H1 (cell line): ENCODE measurements around the gene TOMM5. TPM values are rescaled to one million over a fixed set of nuclear protein-coding genes. Genes with fewer than 3 reads are reported as not detected.

Experiments
- CTCF ChIA-PET: fragments of 300-600 bp; sonication (Branson Sonifier 250); formaldehyde crosslinking; loops from one replicate; lab custom pipeline; 2021; ENCODE audit not compliant: partially characterized antibody; lab: Charles Lee
- POLR2A ChIA-PET: fragments of 300-600 bp; sonication (Branson Sonifier 250); formaldehyde crosslinking; loops from one replicate; lab custom pipeline; 2021; ENCODE audit warnings: inconsistent platforms; ENCODE audit not compliant: partially characterized antibody; lab: Charles Lee
- DNase-seq, 2 experiments: peaks; one replicate each; pipeline versions ENCODE4 v3.0.0 to v3.0.0-alpha.2; 2010 to 2022; ENCODE audit warnings: low spot score in 2 of 2, low read depth in 1 of 2, mixed read lengths in 1 of 2
- FAIRE-seq: peaks from 2 replicates; lab custom pipeline; 2011; peaks lifted over from hg19 to GRCh38; lab: Jason Lieb, UNC
- H2AFZ ChIP-seq: 2 replicates; pipeline ENCODE4 v1.8.1; 2012; ENCODE audit warnings: low read length, inconsistent platforms
- H2AK5ac ChIP-seq: 2 replicates; pipeline ENCODE4 v1.6.1; 2013; ENCODE audit warnings: low read depth, low read length
- H2BK120ac ChIP-seq: replicated peaks from 2 replicates; pipeline ENCODE3; 2013; ENCODE audit warnings: low read depth, low read length, inconsistent platforms
- H2BK12ac ChIP-seq: 2 replicates; pipeline ENCODE4 v1.6.1; 2013; ENCODE audit warnings: low read depth, low read length
- H2BK15ac ChIP-seq: 2 replicates; pipeline ENCODE4 v1.6.1; 2013; ENCODE audit warnings: low read length
- H2BK20ac ChIP-seq: 2 replicates; pipeline ENCODE4 v1.6.1; 2013; ENCODE audit warnings: low read length
- H2BK5ac ChIP-seq: 2 replicates; pipeline ENCODE4 v1.6.1; 2013; ENCODE audit warnings: low read depth, low read length
- H3K14ac ChIP-seq: 2 replicates; pipeline ENCODE4 v1.6.1; 2013; ENCODE audit warnings: inconsistent platforms; ENCODE audit not compliant: insufficient read length
- H3K18ac ChIP-seq: 2 replicates; pipeline ENCODE4 v1.6.1; 2013; ENCODE audit warnings: low read length; ENCODE audit errors: extremely low read depth
- H3K23ac ChIP-seq: 2 replicates; pipeline ENCODE4 v1.6.1; 2013; ENCODE audit warnings: inconsistent platforms; ENCODE audit not compliant: insufficient read length
- H3K23me2 ChIP-seq: 2 replicates; pipeline ENCODE4 v1.6.1; 2013; ENCODE audit warnings: low read depth, low read length
- H3K27ac ChIP-seq: 2 replicates; pipeline ENCODE4 v1.6.1; 2011; ENCODE audit warnings: low read depth, low read length, inconsistent platforms
- H3K27me3 ChIP-seq, 4 experiments: replicated peaks in 1 of 4; 1 replicate in 1 of 4; 2 replicates in 3 of 4; pipeline versions ENCODE4 v1.6.1 to v1.8.1; 2011 to 2013; ENCODE audit warnings: low read length in 3 of 4, mild to moderate bottlenecking in 3 of 4, inconsistent platforms in 2 of 4, mixed read lengths in 2 of 4, moderate library complexity in 1 of 4; ENCODE audit not compliant: control insufficient read depth in 3 of 4, insufficient read depth in 3 of 4; ENCODE audit errors: extremely low read depth in 1 of 4
- H3K36me3 ChIP-seq, 4 experiments: 2 replicates each; pipeline versions ENCODE4 v1.6.1 to v1.8.1; 2011 to 2013; ENCODE audit warnings: mild to moderate bottlenecking in 4 of 4, low read length in 3 of 4, moderate library complexity in 2 of 4, control low read depth in 1 of 4, inconsistent platforms in 1 of 4; ENCODE audit not compliant: insufficient read depth in 4 of 4, control insufficient read depth in 2 of 4
- H3K4ac ChIP-seq: replicated peaks from 2 replicates; pipeline ENCODE3; 2013; ENCODE audit warnings: low read length, low read depth, mixed read lengths, inconsistent platforms; ENCODE audit not compliant: insufficient read length
- H3K4me1 ChIP-seq, 4 experiments: replicated peaks in 1 of 4; 1 replicate in 1 of 4; 2 replicates in 3 of 4; pipeline versions ENCODE4 v1.6.1 to v1.8.1; 2011 to 2013; ENCODE audit warnings: low read length in 3 of 4, inconsistent platforms in 2 of 4, mixed read lengths in 1 of 4; ENCODE audit not compliant: insufficient read depth in 4 of 4, control insufficient read depth in 3 of 4
- H3K4me2 ChIP-seq, 2 experiments: 2 replicates each; pipeline versions ENCODE4 v1.6.1 to v1.8.1; 2011 to 2013; ENCODE audit warnings: low read depth in 2 of 2, low read length in 2 of 2, control low read depth in 1 of 2, inconsistent platforms in 1 of 2, mild to moderate bottlenecking in 1 of 2; ENCODE audit not compliant: insufficient read depth in 1 of 2
- H3K4me3 ChIP-seq, 4 experiments: fragments of 200-600, 300-600 bp in 1 of 4; sonication (generic), shearing (Covaris generic), sonication (Bioruptor Twin) in 1 of 4; 2 replicates each; pipeline versions ENCODE4 v1.5.1 to v1.8.1; 2011 to 2016; ENCODE audit warnings: low read length in 4 of 4, low read depth in 3 of 4, control low read depth in 2 of 4, inconsistent platforms in 2 of 4, mild to moderate bottlenecking in 2 of 4, mixed read lengths in 1 of 4, moderate library complexity in 1 of 4; ENCODE audit not compliant: insufficient read depth in 2 of 4; ENCODE audit errors: extremely low read depth in 1 of 4
- H3K56ac ChIP-seq: replicated peaks from 2 replicates; pipeline ENCODE3; 2013; ENCODE audit warnings: low read depth, mild to moderate bottlenecking, mixed read lengths, low read length, inconsistent platforms; ENCODE audit not compliant: insufficient read length
- H3K79me1 ChIP-seq: 2 replicates; pipeline ENCODE4 v1.6.1; 2013; ENCODE audit warnings: low read depth, low read length, control low read depth
- H3K79me2 ChIP-seq, 2 experiments: 2 replicates each; pipeline versions ENCODE4 v1.6.1 to v1.8.1; 2012 to 2013; ENCODE audit warnings: low read length in 2 of 2, mild to moderate bottlenecking in 2 of 2, inconsistent platforms in 1 of 2; ENCODE audit not compliant: insufficient read depth in 2 of 2, control insufficient read depth in 1 of 2
- H3K9ac ChIP-seq, 4 experiments: replicated peaks in 1 of 4; 1 replicate in 1 of 4; 2 replicates in 3 of 4; pipeline versions ENCODE4 v1.6.1 to v1.8.1; 2011 to 2013; ENCODE audit warnings: low read depth in 3 of 4, low read length in 3 of 4, control low read depth in 2 of 4, mild to moderate bottlenecking in 2 of 4, moderate library complexity in 2 of 4, inconsistent platforms in 1 of 4; ENCODE audit errors: extremely low read depth in 1 of 4
- H3K9me3 ChIP-seq, 2 experiments: 2 replicates each; pipeline versions ENCODE4 v1.6.1 to v1.8.1; 2012 to 2013; ENCODE audit warnings: mild to moderate bottlenecking in 2 of 2, moderate library complexity in 2 of 2, control low read depth in 1 of 2, inconsistent platforms in 1 of 2, low read depth in 1 of 2, low read length in 1 of 2, mixed read lengths in 1 of 2; ENCODE audit not compliant: insufficient read depth in 2 of 2
- H4K20me1 ChIP-seq, 2 experiments: replicated peaks in 1 of 2; 2 replicates each; pipeline versions ENCODE3 to v1.8.1; 2011 to 2013; ENCODE audit warnings: inconsistent platforms in 2 of 2, low read length in 2 of 2, mild to moderate bottlenecking in 1 of 2; ENCODE audit not compliant: insufficient read depth in 2 of 2, control insufficient read depth in 1 of 2
- H4K5ac ChIP-seq: 2 replicates; pipeline ENCODE4 v1.6.1; 2013; ENCODE audit warnings: low read length, low read depth, mixed read lengths, inconsistent platforms; ENCODE audit not compliant: insufficient read length
- H4K8ac ChIP-seq: 2 replicates; pipeline ENCODE4 v1.8.0; 2013; ENCODE audit warnings: mild to moderate bottlenecking, moderate library complexity, low read length, inconsistent platforms; ENCODE audit not compliant: insufficient read depth; ENCODE audit errors: extremely low read depth
- H4K91ac ChIP-seq: replicated peaks from 2 replicates; pipeline ENCODE3; 2013; ENCODE audit warnings: low read length, mixed read lengths, inconsistent platforms; ENCODE audit not compliant: insufficient read length
- BACH1 ChIP-seq: IDR thresholded peaks from 2 replicates; pipeline ENCODE4 v1.6.1; 2012; ENCODE audit warnings: low read length, improper control_type of control experiment
- BCL11A ChIP-seq, 2 experiments: IDR thresholded peaks; one replicate each; pipeline ENCODE4 v1.6.1; 2011; ENCODE audit warnings: low read depth in 2 of 2, low read length in 2 of 2, mild to moderate bottlenecking in 2 of 2
- BRCA1 ChIP-seq: IDR thresholded peaks from 2 replicates; pipeline ENCODE4 v1.6.1; 2012; ENCODE audit warnings: low read depth, low read length, improper control_type of control experiment
- CEBPB ChIP-seq: IDR thresholded peaks from 2 replicates; pipeline ENCODE4 v1.6.1; 2012; ENCODE audit warnings: low read depth, low read length
- CREB1 ChIP-seq: IDR thresholded peaks from 2 replicates; pipeline ENCODE4 v1.6.1; 2012; ENCODE audit warnings: inconsistent platforms
- FOSL1 ChIP-seq: IDR thresholded peaks from 2 replicates; pipeline ENCODE4 v1.6.1; 2011; ENCODE audit warnings: mild to moderate bottlenecking, low read depth, low read length, moderate library complexity; ENCODE audit not compliant: insufficient read depth
- GTF2F1 ChIP-seq: IDR thresholded peaks from 2 replicates; pipeline ENCODE4 v1.6.1; 2012; ENCODE audit warnings: low read depth, low read length, improper control_type of control experiment, borderline replicate concordance
- HDAC2 ChIP-seq, 2 experiments: fragments of 300-600 bp in 1 of 2; sonication (generic) in 1 of 2; IDR thresholded peaks; 2 replicates each; pipeline ENCODE4 v1.6.1; 2011 to 2012; ENCODE audit warnings: low read depth in 2 of 2, low read length in 2 of 2, mild to moderate bottlenecking in 2 of 2, moderate library complexity in 2 of 2, borderline replicate concordance in 1 of 2, inconsistent platforms in 1 of 2
- PHF8 ChIP-seq: fragments of 200-600 bp; sonication (generic); conservative IDR thresholded peaks from 2 replicates; pipeline ENCODE4 v1.7.1; 2012; ENCODE audit warnings: low read depth, mild to moderate bottlenecking, inconsistent platforms, low read length, moderate library complexity
- RBBP5 ChIP-seq: IDR thresholded peaks from 2 replicates; pipeline ENCODE4 v1.7.1; 2012; ENCODE audit warnings: low read depth, mild to moderate bottlenecking, inconsistent platforms, low read length, moderate library complexity, borderline replicate concordance
- RNF2 ChIP-seq: fragments of 200-900, 300-1000 bp; sonication (generic); IDR thresholded peaks from 2 replicates; pipeline ENCODE4 v1.7.1; 2016; ENCODE audit warnings: borderline replicate concordance, low read depth, mild to moderate bottlenecking, antibody characterized with exemption, low read length; ENCODE audit not compliant: poor library complexity, severe bottlenecking; ENCODE audit errors: missing control alignments
- RXRA ChIP-seq: IDR thresholded peaks from 2 replicates; pipeline ENCODE4 v1.6.1; 2011; ENCODE audit warnings: low read depth, mild to moderate bottlenecking, low read length, moderate library complexity; ENCODE audit not compliant: insufficient read depth
- TEAD4 ChIP-seq: IDR thresholded peaks from 2 replicates; pipeline ENCODE4 v1.6.1; 2012; ENCODE audit warnings: low read depth, low read length, inconsistent platforms, mixed read lengths
- WGBS, 2 experiments: shearing (Covaris generic) in 1 of 2; methylation state at CpG; one replicate each; pipeline versions ENCODE4 v1.1.6 to v1.1.7; 2013 to 2015; ENCODE audit warnings: low lambda C conversion rate in 2 of 2, mixed read lengths in 2 of 2, inconsistent platforms in 1 of 2, low coverage in 1 of 2, missing lambda C conversion rate in 1 of 2; ENCODE audit not compliant: insufficient replicate concordance in 2 of 2, insufficient coverage in 1 of 2, insufficient read length in 1 of 2; ENCODE audit errors: extremely low coverage in 1 of 2, missing lambda C conversion rate in 1 of 2; 5-methylcytosine and 5-hydroxymethylcytosine counted together
- polyA plus RNA-seq, 7 experiments: library from polyadenylated mRNA; depleted of rRNA in 3 of 7; stranded (reverse) in 5 of 7; unstranded in 2 of 7; fragments of >200 nt in 5 of 7; fragments of 200-250 nt in 2 of 7; gene quantifications; 1 replicate in 5 of 7; 2 replicates in 1 of 7; 4 replicates in 1 of 7; pipeline versions ENCODE4 v1.2.1 to v1.2.3, GENCODE V29; 2011 to 2013; ENCODE audit warnings: missing spikeins in 2 of 7, mixed read lengths in 2 of 7
- total RNA-seq: library from RNA; stranded (reverse); fragmentation: NEBNext Ultra II Directional; extraction: Animal tissue kit (Norgen Biotek cat#: 25700); gene quantifications from 2 replicates; pipeline ENCODE4 v1.2.1, GENCODE V29; 2021
- TF ChIP-seq, protein P1 (sequence below): IDR thresholded peaks from 2 replicates; pipeline ENCODE4 v1.6.1; 2012; ENCODE audit warnings: inconsistent platforms

The TOMM5 gene
- total and polyA plus RNA-seq, 2 of the 8 experiments (the other 6 are each of a cell fraction or from before 2014, with no cell fraction given), result 171 to 174 TPM

DNA sequence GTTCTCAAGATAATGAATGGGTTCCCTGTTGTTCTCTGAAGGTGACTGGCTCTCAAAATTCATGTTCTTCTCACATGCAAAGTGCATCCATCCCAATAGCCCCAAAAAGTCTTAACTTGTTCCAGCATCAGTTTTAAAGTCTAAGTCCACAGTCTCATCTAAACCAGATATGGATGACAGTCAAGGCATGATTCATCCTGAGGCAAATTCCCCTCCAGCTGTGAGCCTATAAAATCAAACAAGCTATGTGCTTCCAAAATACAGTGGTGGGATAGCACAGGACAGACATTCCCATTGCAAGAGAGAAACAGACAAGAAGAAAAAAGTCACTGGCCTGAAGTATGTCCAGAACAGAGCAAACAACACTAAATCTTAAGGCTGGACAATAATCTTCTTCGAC lies 41.6 kb downstream of the TOMM5 start:
- 80% methylated on average over 1 of the region's 1 CpG; no CpG with 5 or more reads in 1 of the 2 experiments for WGBS, 2 experiments
- H3K27ac ChIP-seq, result no peak overlapping the region
- FAIRE-seq, result no peak
- no peaks in the 10 kb centered on the region; a peak in 1 of 7 replicates for H3K4me1 ChIP-seq
- H3K36me3 ChIP-seq, result no peaks in the 10 kb centered on the region
- H2BK12ac ChIP-seq, result no peak overlapping the region
- no peak overlapping the region for H4K8ac ChIP-seq
- H2BK20ac ChIP-seq, result no peak overlapping the region
- no peak overlapping the region for H3K14ac ChIP-seq
- H2AFZ ChIP-seq, result no peak overlapping the region
- H3K23me2 ChIP-seq, result no peaks in the 10 kb centered on the region
- H4K20me1 ChIP-seq, result peaks cover 0 to 3% of the 10 kb centered on the region in 2 experiments
- H2BK5ac ChIP-seq, result no peak overlapping the region
- POLR2A ChIA-PET, result interaction anchor here (1.3 kb wide), 1 partner anchor 15 kb away, joined by 3 read pairs; no protein-coding TSS in a partner anchor
- H3K9me3 ChIP-seq, result no peaks in the 10 kb centered on the region
- H3K23ac ChIP-seq, result no peak overlapping the region
- no peak overlapping the region for H4K91ac ChIP-seq
- no peak overlapping the region for H3K4ac ChIP-seq
- no peaks in the 10 kb centered on the region for H3K27me3 ChIP-seq
- H2AK5ac ChIP-seq, result no peak overlapping the region
- H3K4me3 ChIP-seq, result no peak overlapping the region
- H3K4me2 ChIP-seq, result no peak overlapping the region
- H4K5ac ChIP-seq, result no peak overlapping the region
- H3K9ac ChIP-seq, result no peak overlapping the region
- no peaks in the 10 kb centered on the region for H3K79me1 ChIP-seq
- H2BK120ac ChIP-seq, result no peak overlapping the region
- CTCF ChIA-PET, result no interaction called here
- H3K56ac ChIP-seq, result no peak overlapping the region
- H3K79me2 ChIP-seq, result no peaks in the 10 kb centered on the region
- H2BK15ac ChIP-seq, result no peak overlapping the region
- H3K18ac ChIP-seq, result no peak overlapping the region
- no peak for DNase-seq
- TF ChIP-seq FOSL1 (no peak), CEBPB (no peak), RNF2 (no peak), CREB1 (no peak), BCL11A (IDR thresholded peaks at IDR 0.05; ENCODE audit: low read depth in 2 of 2, low read length in 2 of 2) (no peak), HDAC2 (IDR thresholded peaks at IDR 0.05; ENCODE audit: borderline replicate concordance in 1 of 2, low read depth in 2 of 2, low read length in 2 of 2) (no peak), PHF8 (no peak), RXRA (no peak), BRCA1 (no peak), RBBP5 (no peak), TEAD4 (no peak), GTF2F1 (no peak), BACH1 (no peak)
- TF ChIP-seq, protein P1, sequence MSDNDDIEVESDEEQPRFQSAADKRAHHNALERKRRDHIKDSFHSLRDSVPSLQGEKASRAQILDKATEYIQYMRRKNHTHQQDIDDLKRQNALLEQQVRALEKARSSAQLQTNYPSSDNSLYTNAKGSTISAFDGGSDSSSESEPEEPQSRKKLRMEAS, result no peak
